ENCODE measurements around the gene PTPRT. TPM values are rescaled to one million over a fixed set of nuclear protein-coding genes. Genes with fewer than 3 reads are reported as not detected.

Gene PTPRT
- total and polyA plus RNA-seq, 4 donors = 0.14 to 2.8 (median 0.40) TPM

DNA sequence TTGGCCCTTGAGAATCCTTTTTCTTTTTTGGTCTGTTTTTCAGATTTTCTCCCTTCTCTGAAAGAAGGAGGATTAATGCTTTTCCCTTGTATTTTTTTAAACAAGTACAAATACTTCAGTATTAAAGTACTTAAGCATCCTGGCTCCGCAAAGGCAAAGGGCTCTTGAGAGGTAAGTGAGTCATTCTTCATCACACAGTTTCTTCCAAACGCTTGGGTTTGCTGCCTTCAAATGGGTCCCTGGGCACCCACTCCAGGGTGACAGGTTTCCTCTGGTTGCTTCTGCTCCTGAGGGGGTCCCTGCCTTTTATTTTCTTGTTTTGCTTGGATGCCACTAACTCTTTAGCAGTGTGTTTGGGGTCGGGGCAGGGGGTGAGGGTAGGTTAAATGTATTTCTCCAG is 437.1 kb downstream of the PTPRT start:
- TF ChIP-seq, protein P1, sequence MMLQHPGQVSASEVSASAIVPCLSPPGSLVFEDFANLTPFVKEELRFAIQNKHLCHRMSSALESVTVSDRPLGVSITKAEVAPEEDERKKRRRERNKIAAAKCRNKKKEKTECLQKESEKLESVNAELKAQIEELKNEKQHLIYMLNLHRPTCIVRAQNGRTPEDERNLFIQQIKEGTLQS (IDR thresholded peaks at IDR 0.05) = no peak
- no peaks in the 10 kb centered on the region for H3K36me3 ChIP-seq (ENCODE audit: control insufficient read depth in 4 of 4, insufficient read depth in 3 of 4, low read depth in 1 of 4, low read length in 3 of 4)
- no peak for DNase-seq (ENCODE audit: low spot score)
- H3K9ac ChIP-seq (ENCODE audit: low read depth in 1 of 2, low read length in 2 of 2) = no peak overlapping the region
- no peaks in the 10 kb centered on the region for H3K27me3 ChIP-seq (ENCODE audit: control insufficient read depth in 4 of 4, insufficient read depth in 4 of 4, low read length in 3 of 4)
- no peak overlapping the region for H3K4me3 ChIP-seq (ENCODE audit: low read depth in 1 of 3, low read length in 3 of 3)
- H3K9me3 ChIP-seq (ENCODE audit: control insufficient read depth in 4 of 4, low read length in 3 of 4) = no peaks in the 10 kb centered on the region
- no peaks in the 10 kb centered on the region for H3K4me1 ChIP-seq (ENCODE audit: control insufficient read depth in 4 of 4, insufficient read depth in 4 of 4, low read length in 3 of 4)
- no peak overlapping the region for H3K27ac ChIP-seq (ENCODE audit: low read depth in 1 of 2, low read length in 2 of 2)
- WGBS = 82% methylated on average over 3 of the region's 3 CpGs

DNA sequence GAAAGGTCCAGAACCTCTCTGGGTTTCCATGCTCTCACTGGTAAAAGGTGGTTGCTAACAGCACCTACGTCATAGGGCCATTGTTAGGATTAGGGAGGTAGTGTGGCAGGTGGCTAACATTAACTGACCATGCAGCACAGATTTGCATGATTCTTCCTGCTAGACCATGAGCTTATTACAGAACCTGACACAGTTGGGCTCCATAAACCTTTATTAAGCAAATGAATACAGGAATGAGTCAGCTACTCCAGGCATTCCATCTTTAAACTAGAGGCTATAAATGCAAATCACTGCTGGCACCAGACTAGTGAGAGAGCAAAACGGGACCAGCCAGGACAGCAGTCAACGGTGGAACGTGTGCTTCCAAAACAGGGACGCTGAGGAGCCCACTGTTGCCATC is 440.1 kb downstream of the PTPRT start:
- Histone ChIP-seq H3K4me3 (ENCODE audit: low read depth in 1 of 3, low read length in 3 of 3) (no peak overlapping the region), H3K4me1 (ENCODE audit: control insufficient read depth in 4 of 4, insufficient read depth in 4 of 4, low read length in 3 of 4) (no peaks in the 10 kb centered on the region), H3K27me3 (ENCODE audit: control insufficient read depth in 4 of 4, insufficient read depth in 4 of 4, low read length in 3 of 4) (no peaks in the 10 kb centered on the region), H3K36me3 (ENCODE audit: control insufficient read depth in 4 of 4, insufficient read depth in 3 of 4, low read depth in 1 of 4, low read length in 3 of 4) (no peaks in the 10 kb centered on the region), H3K9me3 (ENCODE audit: control insufficient read depth in 4 of 4, low read length in 3 of 4) (no peaks in the 10 kb centered on the region), H3K9ac (ENCODE audit: low read depth in 1 of 2, low read length in 2 of 2) (no peak overlapping the region), H3K27ac (ENCODE audit: low read depth in 1 of 2, low read length in 2 of 2) (no peak overlapping the region)
- WGBS = 85% methylated on average over 5 of the region's 5 CpGs
- no peak for DNase-seq (ENCODE audit: low spot score)
- TF ChIP-seq HNF4G (IDR thresholded peaks at IDR 0.05) (no peak), TAF1 (conservative IDR thresholded peaks at IDR 0.05) (no peak), FOXA2 (IDR thresholded peaks at IDR 0.05) (no peak), GABPA (IDR thresholded peaks at IDR 0.05 in 1 of 2, conservative IDR thresholded peaks at IDR 0.05 in 1 of 2) (no peak), NR2F2 (IDR thresholded peaks at IDR 0.05) (no peak), RAD21 (IDR thresholded peaks at IDR 0.05) (no peak), HNF4A (conservative IDR thresholded peaks at IDR 0.05) (no peak), EGR1 (IDR thresholded peaks at IDR 0.05; ENCODE audit: low read depth in 2 of 2) (no peak), YY1 (IDR thresholded peaks at IDR 0.05) (no peak), SP1 (IDR thresholded peaks at IDR 0.05) (no peak), JUND (IDR thresholded peaks at IDR 0.05) (no peak), FOXA1 (IDR thresholded peaks at IDR 0.05) (no peak), RXRA (IDR thresholded peaks at IDR 0.05) (no peak)
- TF ChIP-seq, protein P1 (IDR thresholded peaks at IDR 0.05) = no peak
- TF ChIP-seq, protein P2, sequence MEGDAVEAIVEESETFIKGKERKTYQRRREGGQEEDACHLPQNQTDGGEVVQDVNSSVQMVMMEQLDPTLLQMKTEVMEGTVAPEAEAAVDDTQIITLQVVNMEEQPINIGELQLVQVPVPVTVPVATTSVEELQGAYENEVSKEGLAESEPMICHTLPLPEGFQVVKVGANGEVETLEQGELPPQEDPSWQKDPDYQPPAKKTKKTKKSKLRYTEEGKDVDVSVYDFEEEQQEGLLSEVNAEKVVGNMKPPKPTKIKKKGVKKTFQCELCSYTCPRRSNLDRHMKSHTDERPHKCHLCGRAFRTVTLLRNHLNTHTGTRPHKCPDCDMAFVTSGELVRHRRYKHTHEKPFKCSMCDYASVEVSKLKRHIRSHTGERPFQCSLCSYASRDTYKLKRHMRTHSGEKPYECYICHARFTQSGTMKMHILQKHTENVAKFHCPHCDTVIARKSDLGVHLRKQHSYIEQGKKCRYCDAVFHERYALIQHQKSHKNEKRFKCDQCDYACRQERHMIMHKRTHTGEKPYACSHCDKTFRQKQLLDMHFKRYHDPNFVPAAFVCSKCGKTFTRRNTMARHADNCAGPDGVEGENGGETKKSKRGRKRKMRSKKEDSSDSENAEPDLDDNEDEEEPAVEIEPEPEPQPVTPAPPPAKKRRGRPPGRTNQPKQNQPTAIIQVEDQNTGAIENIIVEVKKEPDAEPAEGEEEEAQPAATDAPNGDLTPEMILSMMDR (IDR thresholded peaks at IDR 0.05; ENCODE audit: low read depth, low read length, missing input control) = no peak
- TF ChIP-seq, protein P3, sequence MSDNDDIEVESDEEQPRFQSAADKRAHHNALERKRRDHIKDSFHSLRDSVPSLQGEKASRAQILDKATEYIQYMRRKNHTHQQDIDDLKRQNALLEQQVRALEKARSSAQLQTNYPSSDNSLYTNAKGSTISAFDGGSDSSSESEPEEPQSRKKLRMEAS (IDR thresholded peaks at IDR 0.05) = no peak
- TF ChIP-seq, protein P4, sequence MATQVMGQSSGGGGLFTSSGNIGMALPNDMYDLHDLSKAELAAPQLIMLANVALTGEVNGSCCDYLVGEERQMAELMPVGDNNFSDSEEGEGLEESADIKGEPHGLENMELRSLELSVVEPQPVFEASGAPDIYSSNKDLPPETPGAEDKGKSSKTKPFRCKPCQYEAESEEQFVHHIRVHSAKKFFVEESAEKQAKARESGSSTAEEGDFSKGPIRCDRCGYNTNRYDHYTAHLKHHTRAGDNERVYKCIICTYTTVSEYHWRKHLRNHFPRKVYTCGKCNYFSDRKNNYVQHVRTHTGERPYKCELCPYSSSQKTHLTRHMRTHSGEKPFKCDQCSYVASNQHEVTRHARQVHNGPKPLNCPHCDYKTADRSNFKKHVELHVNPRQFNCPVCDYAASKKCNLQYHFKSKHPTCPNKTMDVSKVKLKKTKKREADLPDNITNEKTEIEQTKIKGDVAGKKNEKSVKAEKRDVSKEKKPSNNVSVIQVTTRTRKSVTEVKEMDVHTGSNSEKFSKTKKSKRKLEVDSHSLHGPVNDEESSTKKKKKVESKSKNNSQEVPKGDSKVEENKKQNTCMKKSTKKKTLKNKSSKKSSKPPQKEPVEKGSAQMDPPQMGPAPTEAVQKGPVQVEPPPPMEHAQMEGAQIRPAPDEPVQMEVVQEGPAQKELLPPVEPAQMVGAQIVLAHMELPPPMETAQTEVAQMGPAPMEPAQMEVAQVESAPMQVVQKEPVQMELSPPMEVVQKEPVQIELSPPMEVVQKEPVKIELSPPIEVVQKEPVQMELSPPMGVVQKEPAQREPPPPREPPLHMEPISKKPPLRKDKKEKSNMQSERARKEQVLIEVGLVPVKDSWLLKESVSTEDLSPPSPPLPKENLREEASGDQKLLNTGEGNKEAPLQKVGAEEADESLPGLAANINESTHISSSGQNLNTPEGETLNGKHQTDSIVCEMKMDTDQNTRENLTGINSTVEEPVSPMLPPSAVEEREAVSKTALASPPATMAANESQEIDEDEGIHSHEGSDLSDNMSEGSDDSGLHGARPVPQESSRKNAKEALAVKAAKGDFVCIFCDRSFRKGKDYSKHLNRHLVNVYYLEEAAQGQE (IDR thresholded peaks at IDR 0.05) = no peak
- TF ChIP-seq, protein P5, sequence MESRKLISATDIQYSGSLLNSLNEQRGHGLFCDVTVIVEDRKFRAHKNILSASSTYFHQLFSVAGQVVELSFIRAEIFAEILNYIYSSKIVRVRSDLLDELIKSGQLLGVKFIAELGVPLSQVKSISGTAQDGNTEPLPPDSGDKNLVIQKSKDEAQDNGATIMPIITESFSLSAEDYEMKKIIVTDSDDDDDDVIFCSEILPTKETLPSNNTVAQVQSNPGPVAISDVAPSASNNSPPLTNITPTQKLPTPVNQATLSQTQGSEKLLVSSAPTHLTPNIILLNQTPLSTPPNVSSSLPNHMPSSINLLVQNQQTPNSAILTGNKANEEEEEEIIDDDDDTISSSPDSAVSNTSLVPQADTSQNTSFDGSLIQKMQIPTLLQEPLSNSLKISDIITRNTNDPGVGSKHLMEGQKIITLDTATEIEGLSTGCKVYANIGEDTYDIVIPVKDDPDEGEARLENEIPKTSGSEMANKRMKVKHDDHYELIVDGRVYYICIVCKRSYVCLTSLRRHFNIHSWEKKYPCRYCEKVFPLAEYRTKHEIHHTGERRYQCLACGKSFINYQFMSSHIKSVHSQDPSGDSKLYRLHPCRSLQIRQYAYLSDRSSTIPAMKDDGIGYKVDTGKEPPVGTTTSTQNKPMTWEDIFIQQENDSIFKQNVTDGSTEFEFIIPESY (IDR thresholded peaks at IDR 0.05) = no peak

All from liver (tissue), 9 donors.